WTC11 (cell line): Measurements from ENCODE around the gene WDR31. TPM values are rescaled to one million over a fixed set of nuclear protein-coding genes. Genes with fewer than 3 reads are reported as not detected.

Experiments used
- ATAC-seq: fragments of 200-7000 bp; cut with Tn5 transposase; 2 replicates; pipeline ENCODE4 v1.10.0; 2021; ENCODE audit warnings: mild to moderate bottlenecking, moderate library complexity
- CTCF ChIA-PET: fragments of 300-600 bp; sonication (Branson Sonifier 250); formaldehyde crosslinking; loops from one replicate; lab custom pipeline; 2021; ENCODE audit warnings: antibody characterized with exemption; lab: Charles Lee
- POLR2A ChIA-PET: fragments of 350-600 bp; sonication (Branson Sonifier 250); formaldehyde crosslinking; loops from one replicate; lab custom pipeline; 2021; ENCODE audit warnings: antibody characterized with exemption; lab: Charles Lee
- DNase-seq: peaks from one replicate; pipeline ENCODE4 v3.0.0; 2021; ENCODE audit warnings: low spot score
- H3K27ac Mint-ChIP-seq: 2 replicates; pipeline ENCODE4 v1.8.0; 2021; ENCODE audit warnings: mixed read lengths
- H3K27me3 Mint-ChIP-seq: 2 replicates; pipeline ENCODE4 v1.8.0; 2021; ENCODE audit warnings: low read depth, mild to moderate bottlenecking, moderate library complexity, mixed read lengths
- H3K36me3 Mint-ChIP-seq: 2 replicates; pipeline ENCODE4 v1.8.0; 2021; ENCODE audit warnings: mixed read lengths
- H3K4me1 Mint-ChIP-seq: 2 replicates; pipeline ENCODE4 v1.8.0; 2022; ENCODE audit warnings: mixed read lengths
- H3K4me3 Mint-ChIP-seq: 2 replicates; pipeline ENCODE4 v1.8.0; 2021; ENCODE audit warnings: mild to moderate bottlenecking, moderate library complexity, mixed read lengths
- H3K9me3 Mint-ChIP-seq: 2 replicates; pipeline ENCODE4 v1.8.0; 2021; ENCODE audit warnings: mixed read lengths
- AR ChIP-seq: fragments of 250-450 bp; sonication (Bioruptor Pico); IDR thresholded peaks from 2 replicates; pipeline ENCODE4 v1.9.0; 2021; ENCODE audit warnings: mild to moderate bottlenecking
- ATF1 ChIP-seq: sonication (generic); formaldehyde crosslinking; IDR thresholded peaks from 2 replicates; pipeline ENCODE4 v1.8.1; 2023; ENCODE audit warnings: mild to moderate bottlenecking, moderate library complexity, missing genetic modification reagents
- ATF3 ChIP-seq: sonication (generic); formaldehyde crosslinking; conservative IDR thresholded peaks from 2 replicates; pipeline ENCODE4 v1.8.1; 2022; ENCODE audit warnings: mild to moderate bottlenecking, missing genetic modification reagents
- CBFB ChIP-seq: sonication (generic); formaldehyde crosslinking; IDR thresholded peaks from 2 replicates; pipeline ENCODE4 v1.8.1; 2022; ENCODE audit warnings: mild to moderate bottlenecking, low read depth, missing genetic modification reagents
- E2F4 ChIP-seq: sonication (generic); formaldehyde crosslinking; IDR thresholded peaks from 2 replicates; pipeline ENCODE4 v1.8.1; 2022; ENCODE audit warnings: low read depth, mild to moderate bottlenecking, moderate library complexity, missing genetic modification reagents, borderline replicate concordance
- ERG ChIP-seq: fragments of 250-450 bp; sonication (Bioruptor Pico); IDR thresholded peaks from 2 replicates; pipeline ENCODE4 v1.8.0; 2021; ENCODE audit warnings: mild to moderate bottlenecking
- ESRRA ChIP-seq: sonication (generic); formaldehyde crosslinking; IDR thresholded peaks from 2 replicates; pipeline ENCODE4 v1.8.1; 2022; ENCODE audit warnings: mild to moderate bottlenecking, missing genetic modification reagents, borderline replicate concordance
- GABPB1 ChIP-seq: sonication (generic); formaldehyde crosslinking; IDR thresholded peaks from 2 replicates; pipeline ENCODE4 v1.8.1; 2023; ENCODE audit warnings: mild to moderate bottlenecking, missing genetic modification reagents
- MXD4 ChIP-seq: fragments of 250-450 bp; sonication (Bioruptor Pico); IDR thresholded peaks from 2 replicates; pipeline ENCODE4 v1.8.0; 2021; ENCODE audit warnings: mild to moderate bottlenecking, moderate library complexity, borderline replicate concordance
- RORB ChIP-seq: fragments of 250-450 bp; sonication (Bioruptor Pico); IDR thresholded peaks from 2 replicates; pipeline ENCODE4 v1.9.0; 2021; ENCODE audit warnings: mild to moderate bottlenecking
- SMAD3 ChIP-seq: sonication (generic); formaldehyde crosslinking; IDR thresholded peaks from 2 replicates; pipeline ENCODE4 v1.8.0; 2022; ENCODE audit warnings: missing genetic modification reagents, mild to moderate bottlenecking, borderline replicate concordance
- TCF7 ChIP-seq: sonication (generic); formaldehyde crosslinking; IDR thresholded peaks from 2 replicates; pipeline ENCODE4 v1.8.0; 2022; ENCODE audit warnings: mild to moderate bottlenecking, low read depth, missing genetic modification reagents, moderate library complexity
- TEAD4 ChIP-seq: sonication (generic); formaldehyde crosslinking; IDR thresholded peaks from 2 replicates; pipeline ENCODE4 v1.8.0; 2022; ENCODE audit warnings: mild to moderate bottlenecking, missing genetic modification reagents
- TP53 ChIP-seq: sonication (generic); formaldehyde crosslinking; IDR thresholded peaks from 2 replicates; pipeline ENCODE4 v1.8.1; 2023; ENCODE audit warnings: mild to moderate bottlenecking, missing genetic modification reagents
- USF2 ChIP-seq: sonication (generic); formaldehyde crosslinking; IDR thresholded peaks from 2 replicates; pipeline ENCODE4 v1.8.1; 2023; ENCODE audit warnings: mild to moderate bottlenecking, missing genetic modification reagents, moderate library complexity
- ZNF423 ChIP-seq: fragments of 250-450 bp; sonication (Bioruptor Pico); IDR thresholded peaks from 2 replicates; pipeline ENCODE4 v2.1.2; 2022; ENCODE audit warnings: mild to moderate bottlenecking, moderate library complexity
- total RNA-seq: library from RNA; stranded (reverse); gene quantifications from 3 replicates; pipeline ENCODE4 v1.2.3, GENCODE V29; 2021
- TF ChIP-seq, protein P1 (sequence below): sonication (generic); formaldehyde crosslinking; IDR thresholded peaks from 2 replicates; pipeline ENCODE4 v1.8.1; 2023; ENCODE audit warnings: mild to moderate bottlenecking, missing genetic modification reagents, moderate library complexity
- TF ChIP-seq, protein P2 (sequence below): sonication (generic); formaldehyde crosslinking; IDR thresholded peaks from 2 replicates; pipeline ENCODE4 v1.8.0; 2022; ENCODE audit warnings: mild to moderate bottlenecking, missing genetic modification reagents
- TF ChIP-seq, protein P3 (sequence below): sonication (generic); formaldehyde crosslinking; conservative IDR thresholded peaks from 2 replicates; pipeline ENCODE4 v1.8.1; 2023; ENCODE audit warnings: mild to moderate bottlenecking, low read depth, missing genetic modification reagents, moderate library complexity
- TF ChIP-seq, protein P4 (sequence below): fragments of 250-450 bp; sonication (Bioruptor Pico); IDR thresholded peaks from 2 replicates; pipeline ENCODE4 v1.9.0; 2021; ENCODE audit warnings: mild to moderate bottlenecking

Gene WDR31
- total RNA-seq, 1 experiment from 2014 or later: 0.37 TPM

DNA sequence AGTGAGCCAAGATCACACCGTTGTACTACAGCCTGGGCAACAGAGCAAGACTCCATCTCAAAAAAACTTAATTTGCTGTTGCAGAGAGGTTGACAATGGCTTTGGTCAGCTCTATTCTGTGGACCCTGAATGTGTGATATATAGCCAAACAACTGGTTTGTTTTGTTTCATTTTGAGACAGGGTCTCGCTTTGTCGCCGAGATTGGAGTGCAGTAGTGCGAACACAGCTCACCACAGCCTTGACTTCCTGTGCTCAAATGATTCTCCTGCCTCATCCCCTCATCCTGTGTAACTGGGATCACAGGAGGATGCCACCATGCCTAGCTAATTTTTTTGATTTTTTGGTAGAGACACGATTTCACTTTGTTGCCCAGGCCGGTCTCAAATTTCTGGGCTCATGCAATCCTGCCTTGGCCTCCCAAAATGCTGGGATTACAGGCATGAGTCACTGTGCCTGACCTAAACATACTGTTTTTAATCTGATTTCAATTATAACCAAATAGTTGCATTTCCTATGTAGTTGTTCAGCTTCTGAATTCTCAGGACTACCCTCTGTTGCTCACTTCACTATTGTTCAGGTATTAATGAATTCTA, 46.7 kb downstream of the WDR31 start (continued):
- TF ChIP-seq, protein P1, sequence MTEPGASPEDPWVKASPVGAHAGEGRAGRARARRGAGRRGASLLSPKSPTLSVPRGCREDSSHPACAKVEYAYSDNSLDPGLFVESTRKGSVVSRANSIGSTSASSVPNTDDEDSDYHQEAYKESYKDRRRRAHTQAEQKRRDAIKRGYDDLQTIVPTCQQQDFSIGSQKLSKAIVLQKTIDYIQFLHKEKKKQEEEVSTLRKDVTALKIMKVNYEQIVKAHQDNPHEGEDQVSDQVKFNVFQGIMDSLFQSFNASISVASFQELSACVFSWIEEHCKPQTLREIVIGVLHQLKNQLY (CRISPR knock-in tag): no peak
- no peak for TF ChIP-seq GABPB1 (CRISPR knock-in tag)
- no peak for TF ChIP-seq ZNF423 (CRISPR knock-in tag)

GRCh38 chr9:113290052-113290607, 49.9 kb downstream of the WDR31 start:
- peaks cover 70% of the 10 kb centered on the region for H3K36me3 Mint-ChIP-seq
- H3K27me3 Mint-ChIP-seq: no peaks in the 10 kb centered on the region
- no peak overlapping the region for H3K27ac Mint-ChIP-seq
- H3K9me3 Mint-ChIP-seq: no peaks in the 10 kb centered on the region
- no peaks in the 10 kb centered on the region for H3K4me1 Mint-ChIP-seq
- no peak overlapping the region for H3K4me3 Mint-ChIP-seq
- CTCF ChIA-PET: no interaction called here
- no peak for ATAC-seq
- DNase-seq: no peak
- POLR2A ChIA-PET: no interaction called here
- TF ChIP-seq RORB (CRISPR knock-in tag) (no peak), ATF3 (CRISPR knock-in tag) (no peak), MXD4 (CRISPR knock-in tag) (no peak), AR (CRISPR knock-in tag) (no peak), ERG (CRISPR knock-in tag) (no peak), TP53 (no peak)
- TF ChIP-seq, protein P2, sequence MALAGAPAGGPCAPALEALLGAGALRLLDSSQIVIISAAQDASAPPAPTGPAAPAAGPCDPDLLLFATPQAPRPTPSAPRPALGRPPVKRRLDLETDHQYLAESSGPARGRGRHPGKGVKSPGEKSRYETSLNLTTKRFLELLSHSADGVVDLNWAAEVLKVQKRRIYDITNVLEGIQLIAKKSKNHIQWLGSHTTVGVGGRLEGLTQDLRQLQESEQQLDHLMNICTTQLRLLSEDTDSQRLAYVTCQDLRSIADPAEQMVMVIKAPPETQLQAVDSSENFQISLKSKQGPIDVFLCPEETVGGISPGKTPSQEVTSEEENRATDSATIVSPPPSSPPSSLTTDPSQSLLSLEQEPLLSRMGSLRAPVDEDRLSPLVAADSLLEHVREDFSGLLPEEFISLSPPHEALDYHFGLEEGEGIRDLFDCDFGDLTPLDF (CRISPR knock-in tag): no peak
- TF ChIP-seq, protein P3, sequence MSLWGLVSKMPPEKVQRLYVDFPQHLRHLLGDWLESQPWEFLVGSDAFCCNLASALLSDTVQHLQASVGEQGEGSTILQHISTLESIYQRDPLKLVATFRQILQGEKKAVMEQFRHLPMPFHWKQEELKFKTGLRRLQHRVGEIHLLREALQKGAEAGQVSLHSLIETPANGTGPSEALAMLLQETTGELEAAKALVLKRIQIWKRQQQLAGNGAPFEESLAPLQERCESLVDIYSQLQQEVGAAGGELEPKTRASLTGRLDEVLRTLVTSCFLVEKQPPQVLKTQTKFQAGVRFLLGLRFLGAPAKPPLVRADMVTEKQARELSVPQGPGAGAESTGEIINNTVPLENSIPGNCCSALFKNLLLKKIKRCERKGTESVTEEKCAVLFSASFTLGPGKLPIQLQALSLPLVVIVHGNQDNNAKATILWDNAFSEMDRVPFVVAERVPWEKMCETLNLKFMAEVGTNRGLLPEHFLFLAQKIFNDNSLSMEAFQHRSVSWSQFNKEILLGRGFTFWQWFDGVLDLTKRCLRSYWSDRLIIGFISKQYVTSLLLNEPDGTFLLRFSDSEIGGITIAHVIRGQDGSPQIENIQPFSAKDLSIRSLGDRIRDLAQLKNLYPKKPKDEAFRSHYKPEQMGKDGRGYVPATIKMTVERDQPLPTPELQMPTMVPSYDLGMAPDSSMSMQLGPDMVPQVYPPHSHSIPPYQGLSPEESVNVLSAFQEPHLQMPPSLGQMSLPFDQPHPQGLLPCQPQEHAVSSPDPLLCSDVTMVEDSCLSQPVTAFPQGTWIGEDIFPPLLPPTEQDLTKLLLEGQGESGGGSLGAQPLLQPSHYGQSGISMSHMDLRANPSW (CRISPR knock-in tag): no peak
- TF ChIP-seq, protein P4, sequence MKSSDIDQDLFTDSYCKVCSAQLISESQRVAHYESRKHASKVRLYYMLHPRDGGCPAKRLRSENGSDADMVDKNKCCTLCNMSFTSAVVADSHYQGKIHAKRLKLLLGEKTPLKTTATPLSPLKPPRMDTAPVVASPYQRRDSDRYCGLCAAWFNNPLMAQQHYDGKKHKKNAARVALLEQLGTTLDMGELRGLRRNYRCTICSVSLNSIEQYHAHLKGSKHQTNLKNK (CRISPR knock-in tag): no peak

DNA sequence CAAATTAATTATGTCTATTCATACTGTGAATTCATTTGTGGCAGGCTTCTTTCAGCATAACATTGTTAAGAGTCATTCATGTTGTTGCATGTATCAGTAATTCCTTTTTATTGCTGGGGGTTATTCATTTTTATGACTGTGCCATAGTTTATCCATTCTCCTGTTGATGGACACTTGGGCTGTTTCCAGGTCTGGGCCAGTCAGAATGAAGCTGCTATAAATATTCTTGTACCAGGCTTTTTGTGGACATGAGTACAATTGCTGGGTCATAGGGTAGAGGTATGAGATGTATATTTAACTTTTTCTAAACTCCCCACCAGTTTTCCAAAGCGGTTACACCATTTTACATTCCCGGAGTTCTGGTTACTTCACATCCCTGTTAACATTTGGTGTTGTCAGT, 51.0 kb downstream of the WDR31 start:
- Mint-ChIP-seq H3K4me1 (no peaks in the 10 kb centered on the region), H3K27me3 (no peaks in the 10 kb centered on the region), H3K36me3 (peaks cover 80% of the 10 kb centered on the region), H3K4me3 (no peak overlapping the region), H3K27ac (no peak overlapping the region), H3K9me3 (no peaks in the 10 kb centered on the region)
- ChIA-PET CTCF (no interaction called here), POLR2A (no interaction called here)
- ATAC-seq (no peak), DNase-seq (no peak)
- TF ChIP-seq ATF1 (no peak), ESRRA (CRISPR knock-in tag) (no peak), USF2 (CRISPR knock-in tag) (no peak), TEAD4 (CRISPR knock-in tag) (no peak), ZNF423 (CRISPR knock-in tag) (no peak), SMAD3 (CRISPR knock-in tag) (no peak), ATF3 (CRISPR knock-in tag) (no peak), TCF7 (CRISPR knock-in tag) (no peak), CBFB (no peak), E2F4 (CRISPR knock-in tag) (no peak)
